Suprapubic skin (tissue), 3 donors: Measurements from ENCODE around the gene ZFP2.

ENCODE experiments used
- CTCF ChIP-seq, 2 donors: fragments of 200-600 bp in 1 of 2; fragments of 450-650 bp in 1 of 2; sonication (generic) in 1 of 2; IDR thresholded peaks; one replicate each; pipeline ENCODE4 v1.5.1; 2016 to 2019; ENCODE audit warnings: antibody characterized with exemption in 2 of 2, mild to moderate bottlenecking in 1 of 2, moderate library complexity in 1 of 2
- POLR2A ChIP-seq, 2 donors: fragments of 450-650 bp; IDR thresholded peaks; one replicate each; pipeline ENCODE4 v1.6.1; 2017; ENCODE audit warnings: antibody characterized with exemption in 2 of 2, mild to moderate bottlenecking in 2 of 2, moderate library complexity in 2 of 2

- no peak for TF ChIP-seq POLR2A (IDR thresholded peaks at IDR 0.05)
- TF ChIP-seq CTCF (IDR thresholded peaks at IDR 0.05): no peak
These were observed 25.3 kb upstream of the ZFP2 start for GRCh38 chr5:178870411-178870810.
